DND-41 (cell line): ENCODE results near the gene RNF212B.

Experiments used
- EZH2 ChIP-seq: IDR thresholded peaks from 3 replicates; pipeline ENCODE4 v1.6.1; 2012; ENCODE audit warnings: borderline replicate concordance, low read depth, mild to moderate bottlenecking, moderate library complexity, low read length, inconsistent platforms; ENCODE audit not compliant: severe bottlenecking
- TF ChIP-seq, protein P1 (sequence below): IDR thresholded peaks from 2 replicates; pipeline ENCODE4 v1.5.1; 2012; ENCODE audit warnings: borderline replicate concordance, low read length, moderate library complexity, mild to moderate bottlenecking; ENCODE audit not compliant: poor library complexity, severe bottlenecking; ENCODE audit errors: extremely low read depth

DNA sequence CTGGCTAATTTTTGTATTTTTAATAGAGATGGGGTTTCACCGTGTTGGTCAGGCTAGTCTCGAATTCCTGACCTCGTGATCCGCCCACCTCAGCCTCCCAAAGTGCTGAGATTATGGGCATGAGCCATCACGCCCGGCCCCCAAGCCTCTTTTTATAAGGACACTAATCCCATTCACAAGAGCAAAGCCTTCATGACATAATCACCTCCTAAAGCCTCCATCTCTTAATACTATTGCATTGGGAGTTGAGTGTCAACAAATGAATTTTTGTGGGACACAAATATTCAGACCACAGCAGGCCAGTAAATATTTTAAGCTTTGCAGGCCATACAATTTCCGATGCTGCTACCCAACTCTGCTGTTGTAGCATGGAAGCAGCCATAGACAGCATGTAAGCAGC lies 10.9 kb downstream of the RNF212B start:
- TF ChIP-seq, protein P1, sequence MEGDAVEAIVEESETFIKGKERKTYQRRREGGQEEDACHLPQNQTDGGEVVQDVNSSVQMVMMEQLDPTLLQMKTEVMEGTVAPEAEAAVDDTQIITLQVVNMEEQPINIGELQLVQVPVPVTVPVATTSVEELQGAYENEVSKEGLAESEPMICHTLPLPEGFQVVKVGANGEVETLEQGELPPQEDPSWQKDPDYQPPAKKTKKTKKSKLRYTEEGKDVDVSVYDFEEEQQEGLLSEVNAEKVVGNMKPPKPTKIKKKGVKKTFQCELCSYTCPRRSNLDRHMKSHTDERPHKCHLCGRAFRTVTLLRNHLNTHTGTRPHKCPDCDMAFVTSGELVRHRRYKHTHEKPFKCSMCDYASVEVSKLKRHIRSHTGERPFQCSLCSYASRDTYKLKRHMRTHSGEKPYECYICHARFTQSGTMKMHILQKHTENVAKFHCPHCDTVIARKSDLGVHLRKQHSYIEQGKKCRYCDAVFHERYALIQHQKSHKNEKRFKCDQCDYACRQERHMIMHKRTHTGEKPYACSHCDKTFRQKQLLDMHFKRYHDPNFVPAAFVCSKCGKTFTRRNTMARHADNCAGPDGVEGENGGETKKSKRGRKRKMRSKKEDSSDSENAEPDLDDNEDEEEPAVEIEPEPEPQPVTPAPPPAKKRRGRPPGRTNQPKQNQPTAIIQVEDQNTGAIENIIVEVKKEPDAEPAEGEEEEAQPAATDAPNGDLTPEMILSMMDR, result no peak
- TF ChIP-seq EZH2, result no peak
